ENCODE results near the gene TLE2. TPM values are rescaled to one million over a fixed set of nuclear protein-coding genes. Genes with fewer than 3 reads are reported as not detected.
A peak's percentile ranks its signal among the peaks of the same experiment; 100 is the strongest.

Gene TLE2
- total and polyA plus RNA-seq, 9 of the 15 experiments (the other 6 are each of a cell fraction or from before 2014, with no cell fraction given) = 0.35 to 13.1 (median 6.2) TPM

GRCh38 chr19:3012621-3013262, 16.3 kb downstream of the TLE2 start (continued):
- TF ChIP-seq DEAF1 (CRISPR knock-in tag; IDR thresholded peaks at IDR 0.05) = no peak
- no peak for TF ChIP-seq VEZF1 (CRISPR knock-in tag; IDR thresholded peaks at IDR 0.05)
- TF ChIP-seq HMBOX1 (IDR thresholded peaks at IDR 0.05) = no peak
- TF ChIP-seq ZBTB2 (IDR thresholded peaks at IDR 0.05) = no peak
- TF ChIP-seq XRCC5 (IDR thresholded peaks at IDR 0.05; ENCODE audit: low read depth, low read length) = peak; percentile 21; the same call in 1 of the 2 replicates
- TF ChIP-seq ZNF134 (CRISPR knock-in tag; conservative IDR thresholded peaks at IDR 0.05) = no peak
- no peak for TF ChIP-seq ZBTB5 (IDR thresholded peaks at IDR 0.05)
- no peak for TF ChIP-seq POU5F1 (IDR thresholded peaks at IDR 0.05; ENCODE audit: borderline replicate concordance, low read depth, low read length, partially characterized antibody)
- peak; percentile 66 for TF ChIP-seq CTBP1 (IDR thresholded peaks at IDR 0.05; ENCODE audit: borderline replicate concordance)
- no peak for TF ChIP-seq TSC22D4 (tag; IDR thresholded peaks at IDR 0.05)
- no peak for TF ChIP-seq ZBED1 (IDR thresholded peaks at IDR 0.05)
- no peak for TF ChIP-seq ZBTB17 (CRISPR knock-in tag; IDR thresholded peaks at IDR 0.05)
- no peak for TF ChIP-seq ADNP (tag; IDR thresholded peaks at IDR 0.05)
- TF ChIP-seq NFIX (CRISPR knock-in tag; IDR thresholded peaks at IDR 0.05; ENCODE audit: low read depth) = no peak
- TF ChIP-seq E2F4 (CRISPR knock-in tag; IDR thresholded peaks at IDR 0.05; ENCODE audit: low read depth) = no peak
- TF ChIP-seq SMARCA5 (IDR thresholded peaks at IDR 0.05) = peak; percentile 93
- TF ChIP-seq BRD4 (IDR thresholded peaks at IDR 0.05) = no peak
- no peak for TF ChIP-seq NR3C1 (CRISPR knock-in tag; IDR thresholded peaks at IDR 0.05)
- peak; percentile 43 for TF ChIP-seq MEIS2 (IDR thresholded peaks at IDR 0.05; ENCODE audit: partially characterized antibody)
